H1 (cell line): Measurements from ENCODE around the gene SEC23IP. TPM values are rescaled to one million over a fixed set of nuclear protein-coding genes. Genes with fewer than 3 reads are reported as not detected.

Source experiments
- ASH2L ChIP-seq: fragments of 200-600, 300-600 bp; sonication (generic); IDR thresholded peaks from one replicate; pipeline ENCODE4 v1.7.1; 2017; ENCODE audit warnings: low read length
- BCL11A ChIP-seq, 2 experiments: IDR thresholded peaks; one replicate each; pipeline ENCODE4 v1.6.1; 2011; ENCODE audit warnings: low read depth in 2 of 2, low read length in 2 of 2, mild to moderate bottlenecking in 2 of 2
- CEBPB ChIP-seq: IDR thresholded peaks from 2 replicates; pipeline ENCODE4 v1.6.1; 2012; ENCODE audit warnings: low read depth, low read length
- EP300 ChIP-seq, 2 experiments: IDR thresholded peaks; 1 replicate in 1 of 2; 2 replicates in 1 of 2; pipeline ENCODE4 v1.6.1; 2011 to 2012; ENCODE audit warnings: low read depth in 2 of 2, low read length in 2 of 2, mild to moderate bottlenecking in 2 of 2, borderline replicate concordance in 1 of 2, inconsistent platforms in 1 of 2, moderate library complexity in 1 of 2
- EZH2 ChIP-seq: fragments of 200-600 bp; sonication (generic); IDR thresholded peaks from 2 replicates; pipeline ENCODE4 v1.7.1; 2012; ENCODE audit warnings: low read depth, mild to moderate bottlenecking, moderate library complexity, low read length, inconsistent platforms; ENCODE audit not compliant: severe bottlenecking
- GABPA ChIP-seq: IDR thresholded peaks from 2 replicates; pipeline ENCODE4 v1.6.1; 2011; ENCODE audit warnings: mild to moderate bottlenecking, low read length, moderate library complexity, borderline replicate concordance; ENCODE audit not compliant: insufficient read depth
- JUN ChIP-seq: IDR thresholded peaks from 2 replicates; pipeline ENCODE4 v1.6.1; 2011; ENCODE audit warnings: low read depth, mild to moderate bottlenecking, improper control_type of control experiment, low read length
- KDM1A ChIP-seq: fragments of 200-600, 300-600 bp; sonication (generic); IDR thresholded peaks from 2 replicates; pipeline ENCODE4 v1.7.1; 2016; ENCODE audit warnings: mild to moderate bottlenecking, low read length, borderline replicate concordance
- KDM4A ChIP-seq: IDR thresholded peaks from one replicate; pipeline ENCODE4 v1.7.1; 2012; ENCODE audit warnings: low read depth, mild to moderate bottlenecking, moderate library complexity, low read length, inconsistent platforms; ENCODE audit not compliant: severe bottlenecking
- RAD21 ChIP-seq, 2 experiments: IDR thresholded peaks in 1 of 2; conservative IDR thresholded peaks in 1 of 2; 2 replicates each; pipeline ENCODE4 v1.6.1; 2011; ENCODE audit warnings: low read depth in 2 of 2, low read length in 2 of 2, improper control_type of control experiment in 1 of 2, inconsistent platforms in 1 of 2, mild to moderate bottlenecking in 1 of 2, moderate library complexity in 1 of 2
- RBBP5 ChIP-seq: IDR thresholded peaks from 2 replicates; pipeline ENCODE4 v1.7.1; 2012; ENCODE audit warnings: low read depth, mild to moderate bottlenecking, inconsistent platforms, low read length, moderate library complexity, borderline replicate concordance
- RNF2 ChIP-seq: fragments of 200-900, 300-1000 bp; sonication (generic); IDR thresholded peaks from 2 replicates; pipeline ENCODE4 v1.7.1; 2016; ENCODE audit warnings: borderline replicate concordance, low read depth, mild to moderate bottlenecking, antibody characterized with exemption, low read length; ENCODE audit not compliant: poor library complexity, severe bottlenecking; ENCODE audit errors: missing control alignments
- RXRA ChIP-seq: IDR thresholded peaks from 2 replicates; pipeline ENCODE4 v1.6.1; 2011; ENCODE audit warnings: low read depth, mild to moderate bottlenecking, low read length, moderate library complexity; ENCODE audit not compliant: insufficient read depth
- SIN3A ChIP-seq, 2 experiments: IDR thresholded peaks in 1 of 2; conservative IDR thresholded peaks in 1 of 2; 2 replicates each; pipeline ENCODE4 v1.6.1; 2011 to 2012; ENCODE audit warnings: low read length in 2 of 2, improper control_type of control experiment in 1 of 2, low read depth in 1 of 2, mild to moderate bottlenecking in 1 of 2
- SUZ12 ChIP-seq: fragments of 200-600 bp; sonication (generic); IDR thresholded peaks from 2 replicates; pipeline ENCODE4 v1.6.1; 2012; ENCODE audit warnings: mild to moderate bottlenecking, inconsistent platforms, low read length, moderate library complexity, mixed read lengths
- TAF7 ChIP-seq: optimal IDR thresholded peaks from 2 replicates; pipeline ENCODE3; 2011; ENCODE audit warnings: low read depth, mild to moderate bottlenecking, inconsistent platforms, low read length, moderate library complexity, borderline replicate concordance
- YY1 ChIP-seq: IDR thresholded peaks from 2 replicates; pipeline ENCODE4 v1.6.1; 2011; ENCODE audit warnings: low read depth, mild to moderate bottlenecking, low read length
- polyA plus RNA-seq, 7 experiments: library from polyadenylated mRNA; depleted of rRNA in 3 of 7; stranded (reverse) in 5 of 7; unstranded in 2 of 7; fragments of >200 nt in 5 of 7; fragments of 200-250 nt in 2 of 7; gene quantifications; 1 replicate in 5 of 7; 2 replicates in 1 of 7; 4 replicates in 1 of 7; pipeline versions ENCODE4 v1.2.1 to v1.2.3, GENCODE V29; 2011 to 2013; ENCODE audit warnings: missing spikeins in 2 of 7, mixed read lengths in 2 of 7
- total RNA-seq: library from RNA; stranded (reverse); fragmentation: NEBNext Ultra II Directional; extraction: Animal tissue kit (Norgen Biotek cat#: 25700); gene quantifications from 2 replicates; pipeline ENCODE4 v1.2.1, GENCODE V29; 2021
- TF ChIP-seq, protein P1 (sequence below), 3 experiments: IDR thresholded peaks; 1 replicate in 2 of 3; 2 replicates in 1 of 3; pipeline versions ENCODE4 v1.5.1 to v1.6.1; 2011; ENCODE audit warnings: low read length in 3 of 3, mild to moderate bottlenecking in 3 of 3, inconsistent platforms in 2 of 3, low read depth in 1 of 3, moderate library complexity in 1 of 3; ENCODE audit not compliant: insufficient read depth in 1 of 3; ENCODE audit errors: control extremely low read depth in 1 of 3

SEC23IP gene
- total and polyA plus RNA-seq, 2 of the 8 experiments (the other 6 are each of a cell fraction or from before 2014, with no cell fraction given), result 29.0 to 105 TPM

DNA sequence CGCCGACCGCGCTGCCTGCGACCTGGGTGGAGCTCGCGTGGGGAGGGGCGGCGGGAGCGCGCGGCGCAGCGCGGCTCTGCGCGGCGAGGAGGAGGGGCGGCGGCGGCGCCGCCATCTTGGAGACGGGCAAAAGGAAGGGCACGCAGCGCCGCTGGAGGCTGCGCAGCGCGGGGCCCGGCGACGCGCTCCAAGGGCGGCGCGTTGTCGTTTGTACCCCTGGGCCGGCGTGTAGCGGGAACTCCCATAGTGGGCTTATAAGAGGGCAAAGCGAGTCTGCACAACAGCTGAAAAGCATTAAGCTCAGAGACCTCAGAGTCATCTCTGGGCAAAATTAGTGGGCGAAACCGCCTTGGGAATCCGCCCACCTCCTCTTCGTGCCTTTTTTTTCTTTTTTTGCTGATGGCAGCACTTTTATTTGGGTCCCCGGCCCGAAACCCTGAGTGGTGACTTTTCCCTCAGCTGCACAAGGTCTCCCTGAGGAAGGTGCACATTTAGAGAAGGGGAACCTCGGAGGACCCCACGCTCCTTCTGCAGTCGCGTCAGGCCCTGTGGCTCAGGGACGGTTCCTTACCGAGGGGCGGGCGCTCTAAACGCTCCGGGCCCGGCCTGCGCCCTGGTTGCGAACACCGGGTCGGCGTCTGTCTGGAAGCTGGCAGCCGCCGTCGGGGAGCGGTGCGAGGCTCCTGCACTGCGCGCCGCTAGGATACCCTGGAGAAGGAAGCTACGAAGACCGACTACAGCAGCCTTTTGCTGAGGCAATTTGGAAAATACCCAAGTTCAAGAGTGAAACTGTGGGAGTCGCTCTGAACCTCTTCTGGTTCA, 19.5 kb upstream of the SEC23IP start (continued):
- TF ChIP-seq RNF2 (no peak), JUN (no peak), CEBPB (no peak), RXRA (no peak), EZH2 (no peak), BCL11A (IDR thresholded peaks at IDR 0.05; ENCODE audit: low read depth in 2 of 2, low read length in 2 of 2) (no peak), EP300 (IDR thresholded peaks at IDR 0.05; ENCODE audit: borderline replicate concordance in 1 of 2, low read depth in 2 of 2, low read length in 2 of 2) (peak in 1 of 2 experiments; percentile 16; a peak in 1 of 3 replicates), ASH2L (peak; percentile 70), SIN3A (conservative IDR thresholded peaks at IDR 0.05 in 1 of 2, IDR thresholded peaks at IDR 0.05 in 1 of 2; ENCODE audit: low read depth in 1 of 2, low read length in 2 of 2) (peak in 1 of 2 experiments; percentile 67; a peak in 1 of 4 replicates), GABPA (no peak), SUZ12 (peak; percentile 45; the same call in 1 of the 2 replicates), KDM4A (peak; percentile 17), TAF7 (peak; percentile 4), RBBP5 (0 out of 2 replicates have a peak, but pooled peaks have one; percentile 28), RAD21 (IDR thresholded peaks at IDR 0.05 in 1 of 2, conservative IDR thresholded peaks at IDR 0.05 in 1 of 2; ENCODE audit: low read depth in 2 of 2, low read length in 2 of 2) (no peak), YY1 (peak; percentile 98), KDM1A (peak; percentile 71; the same call in 1 of the 2 replicates)
- TF ChIP-seq, protein P1, sequence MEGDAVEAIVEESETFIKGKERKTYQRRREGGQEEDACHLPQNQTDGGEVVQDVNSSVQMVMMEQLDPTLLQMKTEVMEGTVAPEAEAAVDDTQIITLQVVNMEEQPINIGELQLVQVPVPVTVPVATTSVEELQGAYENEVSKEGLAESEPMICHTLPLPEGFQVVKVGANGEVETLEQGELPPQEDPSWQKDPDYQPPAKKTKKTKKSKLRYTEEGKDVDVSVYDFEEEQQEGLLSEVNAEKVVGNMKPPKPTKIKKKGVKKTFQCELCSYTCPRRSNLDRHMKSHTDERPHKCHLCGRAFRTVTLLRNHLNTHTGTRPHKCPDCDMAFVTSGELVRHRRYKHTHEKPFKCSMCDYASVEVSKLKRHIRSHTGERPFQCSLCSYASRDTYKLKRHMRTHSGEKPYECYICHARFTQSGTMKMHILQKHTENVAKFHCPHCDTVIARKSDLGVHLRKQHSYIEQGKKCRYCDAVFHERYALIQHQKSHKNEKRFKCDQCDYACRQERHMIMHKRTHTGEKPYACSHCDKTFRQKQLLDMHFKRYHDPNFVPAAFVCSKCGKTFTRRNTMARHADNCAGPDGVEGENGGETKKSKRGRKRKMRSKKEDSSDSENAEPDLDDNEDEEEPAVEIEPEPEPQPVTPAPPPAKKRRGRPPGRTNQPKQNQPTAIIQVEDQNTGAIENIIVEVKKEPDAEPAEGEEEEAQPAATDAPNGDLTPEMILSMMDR (IDR thresholded peaks at IDR 0.05; ENCODE audit: control extremely low read depth in 1 of 3, insufficient read depth in 1 of 3, low read depth in 1 of 3, low read length in 3 of 3), result no peak
